HAP-1 (cell line): ENCODE measurements around the gene RNU6-1.

Experiments used
- DNase-seq, 2 experiments: peaks; one replicate each; pipeline ENCODE4 v3.0.0-alpha.2; 2016 to 2020; ENCODE audit warnings: low spot score in 2 of 2
- H3K27me3 ChIP-seq: fragments of 250-450 bp; sonication (Bioruptor Pico); 2 replicates; pipeline ENCODE4 v1.5.1; 2020; ENCODE audit warnings: low read depth, mild to moderate bottlenecking, moderate library complexity
- H3K36me3 ChIP-seq: fragments of 250-450 bp; sonication (Bioruptor Pico); replicated peaks from 2 replicates; pipeline ENCODE4 v1.5.1; 2020; ENCODE audit warnings: mild to moderate bottlenecking
- H3K4me1 ChIP-seq: fragments of 250-450 bp; sonication (Bioruptor Pico); 2 replicates; pipeline ENCODE4 v1.5.1; 2020; ENCODE audit warnings: mild to moderate bottlenecking
- H3K4me3 ChIP-seq: fragments of 250-450 bp; sonication (Bioruptor Pico); 2 replicates; pipeline ENCODE4 v1.5.1; 2020; ENCODE audit warnings: mild to moderate bottlenecking, moderate library complexity
- H3K9me3 ChIP-seq: fragments of 250-450 bp; sonication (Bioruptor Pico); 2 replicates; pipeline ENCODE4 v1.5.1; 2020; ENCODE audit warnings: mild to moderate bottlenecking, moderate library complexity
- in situ Hi-C: fragments of 300-500 bp; cut with MboI; formaldehyde crosslinking; loops from 3 replicates; pipeline ENCODE4 v1.14.3; 2020; ENCODE audit warnings: low sequenced_read_pairs, inconsistent platforms, mixed read lengths

The RNU6-1 gene

GRCh38 chr15:67818464-67818863 lies 21.4 kb downstream of the RNU6-1 start:
- Histone ChIP-seq H3K4me1 (no peaks in the 10 kb centered on the region), H3K4me3 (no peak overlapping the region), H3K27me3 (peaks cover 52% of the 10 kb centered on the region), H3K9me3 (no peaks in the 10 kb centered on the region), H3K36me3 (no peaks in the 10 kb centered on the region)
- no peak for DNase-seq
- in situ Hi-C loops: no loop called here

GRCh38 chr15:67816668-67817067 lies 23.2 kb downstream of the RNU6-1 start:
- in situ Hi-C loops: no loop called here
- Histone ChIP-seq H3K9me3 (no peaks in the 10 kb centered on the region), H3K36me3 (no peaks in the 10 kb centered on the region), H3K27me3 (peaks cover 34% of the 10 kb centered on the region), H3K4me1 (no peaks in the 10 kb centered on the region), H3K4me3 (no peak overlapping the region)
- DNase-seq: no peak

- in situ Hi-C loops: no loop called here
- Histone ChIP-seq H3K9me3 (no peaks in the 10 kb centered on the region), H3K36me3 (no peaks in the 10 kb centered on the region), H3K4me1 (no peaks in the 10 kb centered on the region), H3K27me3 (peaks cover 18% of the 10 kb centered on the region), H3K4me3 (no peak overlapping the region)
- DNase-seq: no peak
Observed at GRCh38 chr15:67815036-67815592, 24.7 kb downstream of the RNU6-1 start.

GRCh38 chr15:67813104-67813634 lies 26.7 kb downstream of the RNU6-1 start:
- Histone ChIP-seq H3K27me3 (peaks cover 3% of the 10 kb centered on the region; the same call in 1 of the 2 replicates), H3K4me1 (no peaks in the 10 kb centered on the region), H3K36me3 (no peaks in the 10 kb centered on the region), H3K4me3 (no peak overlapping the region), H3K9me3 (no peaks in the 10 kb centered on the region)
- DNase-seq: no peak
- in situ Hi-C loops: no loop called here

GRCh38 chr15:67812241-67812644 lies 27.6 kb downstream of the RNU6-1 start:
- Histone ChIP-seq H3K36me3 (no peaks in the 10 kb centered on the region), H3K4me3 (no peak overlapping the region), H3K4me1 (no peaks in the 10 kb centered on the region), H3K27me3 (no peaks in the 10 kb centered on the region; the same call in 1 of the 2 replicates), H3K9me3 (no peaks in the 10 kb centered on the region)
- DNase-seq: no peak
- in situ Hi-C loops: no loop called here

- in situ Hi-C loops: no loop called here
- no peaks in the 10 kb centered on the region; the same call in 1 of the 2 replicates for H3K27me3 ChIP-seq
- no peaks in the 10 kb centered on the region for H3K36me3 ChIP-seq
- H3K4me3 ChIP-seq: no peak overlapping the region
- no peak for DNase-seq
- no peaks in the 10 kb centered on the region for H3K9me3 ChIP-seq
- no peaks in the 10 kb centered on the region for H3K4me1 ChIP-seq
Observed at GRCh38 chr15:67809866-67810265, 30.0 kb downstream of the RNU6-1 start.

GRCh38 chr15:67809441-67809840 lies 30.4 kb downstream of the RNU6-1 start:
- Histone ChIP-seq H3K4me3 (no peak overlapping the region), H3K36me3 (no peaks in the 10 kb centered on the region), H3K4me1 (no peaks in the 10 kb centered on the region), H3K27me3 (no peaks in the 10 kb centered on the region; the same call in 1 of the 2 replicates), H3K9me3 (no peaks in the 10 kb centered on the region)
- in situ Hi-C loops: no loop called here
- no peak for DNase-seq

- in situ Hi-C loops: no loop called here
- H3K36me3 ChIP-seq: no peaks in the 10 kb centered on the region
- H3K27me3 ChIP-seq: no peaks in the 10 kb centered on the region; the same call in 1 of the 2 replicates
- H3K4me1 ChIP-seq: no peaks in the 10 kb centered on the region
- DNase-seq: no peak
- no peak overlapping the region for H3K4me3 ChIP-seq
- H3K9me3 ChIP-seq: no peaks in the 10 kb centered on the region
Observed at GRCh38 chr15:67808821-67809220, 31.0 kb downstream of the RNU6-1 start.

GRCh38 chr15:67807836-67808235 lies 32.0 kb downstream of the RNU6-1 start:
- Histone ChIP-seq H3K4me1 (no peaks in the 10 kb centered on the region), H3K36me3 (no peaks in the 10 kb centered on the region), H3K27me3 (no peaks in the 10 kb centered on the region; the same call in 1 of the 2 replicates), H3K4me3 (no peak overlapping the region), H3K9me3 (no peaks in the 10 kb centered on the region)
- DNase-seq: no peak
- in situ Hi-C loops: no loop called here

GRCh38 chr15:67807141-67807540 lies 32.7 kb downstream of the RNU6-1 start:
- in situ Hi-C loops: no loop called here
- Histone ChIP-seq H3K4me1 (no peaks in the 10 kb centered on the region), H3K27me3 (no peaks in the 10 kb centered on the region), H3K9me3 (no peaks in the 10 kb centered on the region), H3K36me3 (no peaks in the 10 kb centered on the region), H3K4me3 (no peak overlapping the region)
- DNase-seq: no peak

GRCh38 chr15:67806536-67806935 lies 33.3 kb downstream of the RNU6-1 start:
- no peak for DNase-seq
- no peak overlapping the region for H3K4me3 ChIP-seq

GRCh38 chr15:67805666-67806516 lies 34.0 kb downstream of the RNU6-1 start:
- no peaks in the 10 kb centered on the region for H3K9me3 ChIP-seq
- no peaks in the 10 kb centered on the region for H3K4me1 ChIP-seq
- H3K4me3 ChIP-seq: no peak overlapping the region
- H3K36me3 ChIP-seq: no peaks in the 10 kb centered on the region
- no peak for DNase-seq
- H3K27me3 ChIP-seq: no peaks in the 10 kb centered on the region
- in situ Hi-C loops: no loop called here

More at GRCh38 chr15:67806536-67806935, 33.3 kb downstream of the RNU6-1 start:
- Histone ChIP-seq H3K27me3 (no peaks in the 10 kb centered on the region), H3K4me1 (no peaks in the 10 kb centered on the region), H3K9me3 (no peaks in the 10 kb centered on the region), H3K36me3 (no peaks in the 10 kb centered on the region)
- in situ Hi-C loops: no loop called here

- Histone ChIP-seq H3K27me3 (no peaks in the 10 kb centered on the region), H3K4me1 (peaks cover 2% of the 10 kb centered on the region; the same call in 1 of the 2 replicates), H3K36me3 (no peaks in the 10 kb centered on the region), H3K9me3 (no peaks in the 10 kb centered on the region), H3K4me3 (no peak overlapping the region)
- no peak for DNase-seq
- in situ Hi-C loops: no loop called here
Observed at GRCh38 chr15:67805008-67805665, 34.7 kb downstream of the RNU6-1 start.
